ENCODE data around the gene LAMB4.

DNA sequence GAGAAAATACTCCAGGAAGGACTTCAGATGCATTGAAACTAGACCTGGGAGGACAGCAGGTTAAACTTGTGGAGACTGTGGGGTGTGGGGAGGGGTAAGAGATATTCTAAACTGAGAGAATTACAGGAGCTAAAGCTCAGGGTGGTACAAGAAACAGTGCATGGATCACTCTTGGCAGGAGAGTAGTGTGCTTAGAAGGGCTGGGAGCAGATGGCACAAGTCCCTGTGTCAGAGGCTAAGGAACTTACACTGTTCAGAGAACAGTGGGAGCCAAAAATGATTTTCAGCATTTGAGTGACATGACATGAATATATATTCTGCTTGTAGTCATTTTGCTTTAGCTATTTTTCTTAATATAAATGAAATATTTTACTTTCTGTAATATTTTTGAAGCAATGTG, 91.2 kb downstream of the LAMB4 start:
- TF ChIP-seq, protein P1, sequence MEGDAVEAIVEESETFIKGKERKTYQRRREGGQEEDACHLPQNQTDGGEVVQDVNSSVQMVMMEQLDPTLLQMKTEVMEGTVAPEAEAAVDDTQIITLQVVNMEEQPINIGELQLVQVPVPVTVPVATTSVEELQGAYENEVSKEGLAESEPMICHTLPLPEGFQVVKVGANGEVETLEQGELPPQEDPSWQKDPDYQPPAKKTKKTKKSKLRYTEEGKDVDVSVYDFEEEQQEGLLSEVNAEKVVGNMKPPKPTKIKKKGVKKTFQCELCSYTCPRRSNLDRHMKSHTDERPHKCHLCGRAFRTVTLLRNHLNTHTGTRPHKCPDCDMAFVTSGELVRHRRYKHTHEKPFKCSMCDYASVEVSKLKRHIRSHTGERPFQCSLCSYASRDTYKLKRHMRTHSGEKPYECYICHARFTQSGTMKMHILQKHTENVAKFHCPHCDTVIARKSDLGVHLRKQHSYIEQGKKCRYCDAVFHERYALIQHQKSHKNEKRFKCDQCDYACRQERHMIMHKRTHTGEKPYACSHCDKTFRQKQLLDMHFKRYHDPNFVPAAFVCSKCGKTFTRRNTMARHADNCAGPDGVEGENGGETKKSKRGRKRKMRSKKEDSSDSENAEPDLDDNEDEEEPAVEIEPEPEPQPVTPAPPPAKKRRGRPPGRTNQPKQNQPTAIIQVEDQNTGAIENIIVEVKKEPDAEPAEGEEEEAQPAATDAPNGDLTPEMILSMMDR (IDR thresholded peaks at IDR 0.05): no peak
- TF ChIP-seq POLR2A (IDR thresholded peaks at IDR 0.05): no peak

Data from body of pancreas (tissue), 4 donors.